Measurements from ENCODE around the gene SAFB2.

GRCh38 chr19:5648464-5648863, 25.9 kb upstream of the SAFB2 start:
- TF ChIP-seq ZNF274 (IDR thresholded peaks at IDR 0.05; ENCODE audit: low read depth, low read length) (no peak), YY1 (IDR thresholded peaks at IDR 0.05; ENCODE audit: insufficient read depth, insufficient read length) (no peak)

Data from NT2/D1 (cell line).